HFF-Myc (cell line): Measurements from ENCODE around the gene PHLDB3.
"Not testable (repeated sequence)": the region's sequence is repeated elsewhere in the genome, so short reads cannot be mapped to it uniquely, and the experiment has no call there.

Experiments used
- DNase-seq: peaks from one replicate; pipeline ENCODE4 v3.0.0-alpha.2; 2011; ENCODE audit warnings: low read depth; ENCODE audit errors: extremely low read depth
- H3K4me3 ChIP-seq: replicated peaks from 2 replicates; pipeline ENCODE4 v1.5.1; 2011; ENCODE audit warnings: low read depth, mild to moderate bottlenecking, control low read depth, low read length
- CTCF ChIP-seq: IDR thresholded peaks from 2 replicates; pipeline ENCODE4 v1.5.1; 2012; ENCODE audit warnings: mild to moderate bottlenecking, low read depth, low read length, control low read depth; ENCODE audit errors: missing control alignments

PHLDB3 gene

DNA sequence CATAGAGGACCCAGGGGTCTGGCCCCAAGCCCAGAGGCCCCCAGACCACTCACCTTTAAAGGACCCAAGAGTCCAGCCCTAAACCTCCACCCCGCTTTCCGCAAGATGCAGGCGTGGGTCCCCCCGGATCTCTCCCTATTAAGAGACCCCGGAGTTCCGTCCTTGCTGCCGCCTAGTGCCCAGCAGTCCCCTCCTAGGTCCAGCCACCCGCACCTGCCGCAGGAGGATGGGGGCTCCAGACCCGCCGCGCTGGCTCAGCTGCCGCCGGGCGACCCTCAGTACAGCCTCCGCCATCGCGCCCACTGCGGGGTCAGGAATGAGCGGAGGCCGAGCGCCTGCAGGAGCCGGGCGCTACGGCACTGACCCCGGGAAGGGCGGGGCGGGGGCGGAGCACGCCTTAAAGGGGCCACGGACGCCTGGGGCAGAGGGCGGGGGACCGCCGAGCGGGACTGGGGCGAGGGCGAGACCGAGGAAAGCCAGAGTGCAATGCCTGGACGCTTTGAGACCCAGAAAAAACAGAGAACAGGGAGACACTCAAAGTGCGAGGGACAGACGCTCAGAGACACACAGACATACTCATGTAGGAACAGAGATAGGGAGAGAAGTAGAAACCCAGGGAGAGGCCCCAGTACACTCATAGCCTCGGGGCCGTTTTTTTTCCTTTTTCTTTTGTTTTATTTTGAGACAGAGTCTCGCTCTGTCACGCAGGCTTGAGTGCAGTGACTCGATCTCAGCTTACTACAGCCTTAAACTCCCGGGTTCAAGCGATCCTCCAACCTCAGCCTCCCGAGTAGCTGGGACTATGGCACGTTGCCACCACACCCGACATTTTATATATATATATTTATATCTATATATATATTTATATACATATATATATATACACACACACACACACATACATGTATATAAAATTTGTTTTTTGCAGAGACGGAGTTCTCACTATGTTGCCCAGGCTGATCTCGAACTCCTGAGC lies 22.6 kb upstream of the PHLDB3 start, which contains the start of gene ETHE1:
Gene ETHE1 (minus strand): TSS at position 318 of the 976 bp plus-strand sequence. CDS start 24 bp downstream, at position 294.
- peak within 1 kb of the TSS; percentile 91 for H3K4me3 ChIP-seq
- no peak for TF ChIP-seq CTCF
- DNase-seq: no peak

- DNase-seq: no peak
- H3K4me3 ChIP-seq: peak overlapping the region; percentile 91
- no peak for TF ChIP-seq CTCF
Measured at GRCh38 chr19:43525836-43526771, 21.6 kb upstream of the PHLDB3 start.

DNA sequence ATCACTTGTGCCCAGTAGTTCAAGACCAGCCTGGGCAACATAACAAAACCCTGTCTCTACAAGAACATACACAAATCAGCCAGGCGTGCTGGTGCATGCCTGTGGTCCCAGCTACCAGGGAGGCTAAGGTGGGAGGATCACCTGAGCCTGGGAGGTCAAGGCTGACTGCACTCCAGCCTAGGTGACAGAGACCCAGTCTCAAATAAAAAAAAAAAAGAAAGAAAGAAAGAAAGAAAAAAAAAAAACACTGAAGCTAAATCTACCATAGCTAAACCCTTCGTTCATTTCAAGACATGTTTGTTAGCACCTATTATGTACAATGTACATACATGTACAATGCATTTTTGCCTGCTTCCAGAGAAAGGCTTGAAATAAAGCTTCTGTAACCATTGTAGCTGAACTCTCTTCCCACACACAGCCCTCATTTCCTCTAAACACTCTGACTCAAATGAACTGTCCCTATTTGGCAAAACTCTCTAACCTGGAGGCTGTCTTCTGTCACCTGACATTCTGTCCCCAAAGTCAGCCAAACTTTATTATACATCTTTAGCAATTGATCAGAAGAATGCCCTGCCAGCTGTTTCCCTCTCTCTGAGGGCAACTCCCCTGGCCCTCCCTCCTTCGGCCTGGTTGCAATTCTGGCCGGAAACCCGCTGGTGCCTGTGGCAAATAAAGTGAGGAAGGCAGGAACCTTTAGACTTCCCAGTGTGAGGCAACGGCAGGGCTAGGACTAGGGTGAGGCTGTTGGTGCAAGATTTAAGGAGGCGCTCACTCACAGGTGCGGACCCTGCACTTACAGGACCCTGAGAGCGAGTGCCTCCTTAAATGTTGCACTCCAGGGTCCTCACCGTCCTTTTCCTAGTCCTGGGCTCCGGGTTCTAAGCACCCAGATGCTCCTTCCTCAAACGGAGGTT lies 20.6 kb upstream of the PHLDB3 start:
- no peak for TF ChIP-seq CTCF
- no peak for DNase-seq
- peak overlapping the region; percentile 91 for H3K4me3 ChIP-seq

- not testable (repeated sequence) for DNase-seq
Measured at GRCh38 chr19:43523696-43524095, 19.1 kb upstream of the PHLDB3 start.

GRCh38 chr19:43522929-43523328 lies 18.4 kb upstream of the PHLDB3 start:
- DNase-seq: no peak

More at GRCh38 chr19:43523696-43524095, 19.1 kb upstream of the PHLDB3 start:
- H3K4me3 ChIP-seq: not testable (repeated sequence)

More at GRCh38 chr19:43522929-43523328, 18.4 kb upstream of the PHLDB3 start:
- no peak for TF ChIP-seq CTCF
- no peak overlapping the region for H3K4me3 ChIP-seq
